Stimulated activated CD8-positive, alpha-beta memory T cell treated with anti-CD3 and anti-CD28 coated beads, Interleukin-12 subunit alpha, Interleukin-12 subunit beta, amount 100 ng/mL, for 1 hour (primary cell): ENCODE results near the gene SCARB1.

Experiments
- DNase-seq: peaks from one replicate; pipeline ENCODE4 v3.0.0-alpha.2; 2020; ENCODE audit warnings: low read depth

Gene SCARB1

GRCh38 chr12:124842073-124842749, 21.5 kb downstream of the SCARB1 start:
- DNase-seq, result no peak

GRCh38 chr12:124841558-124841945, 22.1 kb downstream of the SCARB1 start:
- DNase-seq, result no peak

- no peak for DNase-seq
Observed at GRCh38 chr12:124837958-124838803, 25.5 kb downstream of the SCARB1 start.

- DNase-seq, result no peak
Observed at GRCh38 chr12:124837249-124837897, 26.3 kb downstream of the SCARB1 start.

GRCh38 chr12:124836759-124837158, 26.9 kb downstream of the SCARB1 start:
- DNase-seq, result no peak

- DNase-seq, result no peak
Observed at GRCh38 chr12:124835656-124836410, 27.8 kb downstream of the SCARB1 start.

GRCh38 chr12:124834822-124835221, 28.8 kb downstream of the SCARB1 start:
- no peak for DNase-seq

GRCh38 chr12:124833693-124834122, 30.0 kb downstream of the SCARB1 start:
- no peak for DNase-seq

GRCh38 chr12:124832856-124833255, 30.8 kb downstream of the SCARB1 start:
- DNase-seq, result no peak

- no peak for DNase-seq
Observed at GRCh38 chr12:124831590-124831989, 32.1 kb downstream of the SCARB1 start.

- DNase-seq, result no peak
Observed at GRCh38 chr12:124830306-124830705, 33.4 kb downstream of the SCARB1 start.

- no peak for DNase-seq
Observed at GRCh38 chr12:124829708-124830304, 33.9 kb downstream of the SCARB1 start.

- DNase-seq, result no peak
Observed at GRCh38 chr12:124829008-124829707, 34.5 kb downstream of the SCARB1 start.

GRCh38 chr12:124828264-124829007, 35.2 kb downstream of the SCARB1 start:
- DNase-seq, result no peak

- no peak for DNase-seq
Observed at GRCh38 chr12:124827588-124828184, 36.0 kb downstream of the SCARB1 start.

GRCh38 chr12:124824195-124824594, 39.5 kb downstream of the SCARB1 start:
- DNase-seq, result no peak

GRCh38 chr12:124823272-124823970, 40.2 kb downstream of the SCARB1 start:
- no peak for DNase-seq

- no peak for DNase-seq
Observed at GRCh38 chr12:124822218-124822617, 41.4 kb downstream of the SCARB1 start.
